CD4-positive, alpha-beta T cell (primary cell): ENCODE results near the gene SNRNP25. TPM values are rescaled to one million over a fixed set of nuclear protein-coding genes. Genes with fewer than 3 reads are reported as not detected.
A peak's percentile ranks its signal among the peaks of the same experiment; 100 is the strongest.
"Not testable (repeated sequence)": the region's sequence is repeated elsewhere in the genome, so short reads cannot be mapped to it uniquely, and the experiment has no call there.

ENCODE experiments used
- ATAC-seq: fragments of 200-7000 bp; cut with Tn5 transposase; one replicate; pipeline ENCODE4 v1.10.0; 2022; ENCODE audit warnings: mild to moderate bottlenecking; ENCODE audit not compliant: poor library complexity
- CTCF ChIA-PET: fragments of 350-600 bp; sonication (Branson Sonifier 250); formaldehyde crosslinking; loops from one replicate; lab custom pipeline; 2021; ENCODE audit warnings: antibody characterized with exemption, inconsistent platforms; lab: Charles Lee
- POLR2A ChIA-PET: fragments of 350-600 bp; sonication (Branson Sonifier 250); formaldehyde crosslinking; loops from one replicate; lab custom pipeline; 2021; ENCODE audit warnings: antibody characterized with exemption, inconsistent platforms; lab: Charles Lee
- DNase-seq, 14 experiments: peaks; one replicate each; pipeline ENCODE4 v3.0.0-alpha.2; 2013 to 2020; ENCODE audit warnings: mixed read lengths in 2 of 14
- H3K27ac ChIP-seq, 2 donors: one replicate each; pipeline versions ENCODE4 v1.5.1 to v1.7.0; 2013; ENCODE audit warnings: low read length in 2 of 2, low read depth in 1 of 2, mild to moderate bottlenecking in 1 of 2
- H3K27me3 ChIP-seq, 2 experiments: 1 replicate in 1 of 2; 2 replicates in 1 of 2; pipeline versions ENCODE4 v1.6.1 to v1.7.0; 2013; ENCODE audit warnings: low read length in 2 of 2, control low read depth in 1 of 2, mild to moderate bottlenecking in 1 of 2, moderate library complexity in 1 of 2; ENCODE audit not compliant: insufficient read depth in 2 of 2, control insufficient read depth in 1 of 2
- H3K36me3 ChIP-seq: one replicate; pipeline ENCODE4 v1.6.1; 2013; ENCODE audit warnings: low read length, control low read depth; ENCODE audit not compliant: insufficient read depth
- H3K4me1 ChIP-seq: one replicate; pipeline ENCODE4 v1.6.1; 2013; ENCODE audit warnings: low read length, control low read depth; ENCODE audit not compliant: insufficient read depth
- H3K4me3 ChIP-seq: one replicate; pipeline ENCODE4 v1.5.1; 2013; ENCODE audit warnings: mild to moderate bottlenecking, low read length, moderate library complexity
- H3K9me3 ChIP-seq, 2 experiments: 1 replicate in 1 of 2; 2 replicates in 1 of 2; pipeline versions ENCODE4 v1.6.1 to v1.7.0; 2013; ENCODE audit warnings: low read length in 2 of 2, mild to moderate bottlenecking in 2 of 2, control low read depth in 1 of 2, moderate library complexity in 1 of 2; ENCODE audit not compliant: control insufficient read depth in 1 of 2, insufficient read depth in 1 of 2
- H3K27ac Mint-ChIP-seq: one replicate; pipeline ENCODE4 v1.8.0; 2020; ENCODE audit warnings: mixed read lengths
- H3K27me3 Mint-ChIP-seq: one replicate; pipeline ENCODE4 v1.8.0; 2021; ENCODE audit warnings: mixed read lengths
- H3K36me3 Mint-ChIP-seq: one replicate; pipeline ENCODE4 v1.8.0; 2021; ENCODE audit warnings: low read depth, mixed read lengths
- H3K4me1 Mint-ChIP-seq: one replicate; pipeline ENCODE4 v1.8.0; 2021; ENCODE audit warnings: low read depth, mixed read lengths
- H3K4me3 Mint-ChIP-seq: one replicate; pipeline ENCODE4 v1.8.0; 2020; ENCODE audit warnings: mild to moderate bottlenecking, mixed read lengths
- H3K9me3 Mint-ChIP-seq: one replicate; pipeline ENCODE4 v1.8.0; 2020; ENCODE audit warnings: mixed read lengths
- intact Hi-C, 2 experiments: fragments of 100-400 bp; cut with DNase I in 1 of 2; cut with micrococcal nuclease in 1 of 2; formaldehyde crosslinking; loops; one replicate each; pipeline versions ENCODE4 v1.15.1 to v1.9.0; 2023 to 2025; cut with DNase I, micrococcal nuclease
- total RNA-seq, 174 experiments: library from RNA in 2 of 174; stranded (reverse) in 2 of 174; gene quantifications; one replicate each; pipeline ENCODE4 v1.2.3 and lab custom pipeline; 2021 to 2026

The SNRNP25 gene
- total RNA-seq, 2 experiments from 2014 or later, result 4.8 to 5.1 TPM

- H3K27me3 ChIP-seq, H3K36me3 Mint-ChIP-seq, H3K4me1 Mint-ChIP-seq, H3K27ac ChIP-seq, H3K9me3 Mint-ChIP-seq, DNase-seq, H3K27ac Mint-ChIP-seq, H3K4me3 Mint-ChIP-seq, intact Hi-C loops, H3K4me3 ChIP-seq, H3K27me3 Mint-ChIP-seq, ATAC-seq, H3K9me3 ChIP-seq, H3K36me3 ChIP-seq, POLR2A ChIA-PET, CTCF ChIA-PET, H3K4me1 ChIP-seq: not testable (repeated sequence)
Measured at GRCh38 chr16:17062-17765, 36.4 kb upstream of the SNRNP25 start.

- H3K36me3 Mint-ChIP-seq, POLR2A ChIA-PET, H3K4me1 ChIP-seq, intact Hi-C loops, H3K4me3 Mint-ChIP-seq, H3K27me3 Mint-ChIP-seq, H3K27ac Mint-ChIP-seq, H3K4me1 Mint-ChIP-seq, CTCF ChIA-PET, H3K36me3 ChIP-seq, DNase-seq, ATAC-seq, H3K9me3 ChIP-seq, H3K27me3 ChIP-seq, H3K27ac ChIP-seq, H3K4me3 ChIP-seq, H3K9me3 Mint-ChIP-seq: not testable (repeated sequence)
Measured at GRCh38 chr16:20886-21285, 32.7 kb upstream of the SNRNP25 start.

GRCh38 chr16:24151-24550 is 29.5 kb upstream of the SNRNP25 start:
- H3K4me1 ChIP-seq, intact Hi-C loops, H3K27ac Mint-ChIP-seq, POLR2A ChIA-PET, CTCF ChIA-PET, H3K36me3 Mint-ChIP-seq, H3K9me3 ChIP-seq, H3K27me3 ChIP-seq, H3K27ac ChIP-seq, DNase-seq, H3K9me3 Mint-ChIP-seq, H3K27me3 Mint-ChIP-seq, ATAC-seq, H3K36me3 ChIP-seq, H3K4me3 Mint-ChIP-seq, H3K4me3 ChIP-seq, H3K4me1 Mint-ChIP-seq: not testable (repeated sequence)

- H3K4me1 Mint-ChIP-seq, H3K27ac Mint-ChIP-seq: not testable (repeated sequence)
Measured at GRCh38 chr16:25926-26348, 27.7 kb upstream of the SNRNP25 start.

GRCh38 chr16:30627-31026 is 23.0 kb upstream of the SNRNP25 start:
- H3K4me1 Mint-ChIP-seq, H3K27me3 Mint-ChIP-seq, H3K4me3 ChIP-seq, H3K4me3 Mint-ChIP-seq, ATAC-seq, intact Hi-C loops, H3K27me3 ChIP-seq, H3K9me3 ChIP-seq, H3K9me3 Mint-ChIP-seq, H3K36me3 ChIP-seq, H3K27ac ChIP-seq, POLR2A ChIA-PET, DNase-seq, CTCF ChIA-PET, H3K27ac Mint-ChIP-seq, H3K36me3 Mint-ChIP-seq, H3K4me1 ChIP-seq: not testable (repeated sequence)

More at GRCh38 chr16:25926-26348, 27.7 kb upstream of the SNRNP25 start:
- H3K4me3 ChIP-seq, H3K27me3 ChIP-seq, POLR2A ChIA-PET, H3K9me3 ChIP-seq, H3K27ac ChIP-seq, CTCF ChIA-PET, DNase-seq, H3K9me3 Mint-ChIP-seq, H3K36me3 Mint-ChIP-seq, H3K4me1 ChIP-seq, intact Hi-C loops, H3K36me3 ChIP-seq, H3K27me3 Mint-ChIP-seq, H3K4me3 Mint-ChIP-seq: not testable (repeated sequence)
- ATAC-seq, result peak; percentile 32

GRCh38 chr16:33154-33876 is 20.3 kb upstream of the SNRNP25 start:
- H3K9me3 Mint-ChIP-seq, H3K36me3 ChIP-seq, H3K4me1 ChIP-seq, H3K4me3 ChIP-seq, DNase-seq, H3K27ac ChIP-seq, intact Hi-C loops, H3K4me3 Mint-ChIP-seq, H3K9me3 ChIP-seq, ATAC-seq, H3K36me3 Mint-ChIP-seq, H3K27me3 Mint-ChIP-seq, H3K27ac Mint-ChIP-seq, CTCF ChIA-PET, H3K27me3 ChIP-seq, POLR2A ChIA-PET: not testable (repeated sequence)
- peaks cover 12% of the 10 kb centered on the region for H3K4me1 Mint-ChIP-seq
